HepG2 (cell line): ENCODE measurements around the gene CACNA1C. TPM values are rescaled to one million over a fixed set of nuclear protein-coding genes. Genes with fewer than 3 reads are reported as not detected.

Experiments used
- ATAC-seq: fragments of 200-7000 bp; cut with Tn5 transposase; 3 replicates; pipeline ENCODE4 v1.9.1; 2020; ENCODE audit warnings: mild to moderate bottlenecking, moderate library complexity
- BruUV-seq: library from RNA; stranded (reverse); fragments of 400-500 nt; replicated peaks from 2 replicates; lab custom pipeline; 2021; lab: Mats Ljungman, UMichigan
- CTCF ChIA-PET: fragments of 300-600 bp; formaldehyde crosslinking; extraction: SDS; loops from one replicate; lab custom pipeline; 2021; ENCODE audit warnings: low total read pairs, inconsistent platforms, low intra/inter-chr PET ratio; lab: Yijun Ruan, JAX
- POLR2A ChIA-PET: fragments of 350-600 bp; sonication (Branson Sonifier 250); formaldehyde crosslinking; loops from one replicate; lab custom pipeline; 2020; ENCODE audit warnings: antibody characterized with exemption, inconsistent platforms; lab: Yijun Ruan, JAX
- DNase-seq: peaks from one replicate; pipeline ENCODE4 v3.0.0-alpha.2; 2015; ENCODE audit warnings: low spot score
- FAIRE-seq: peaks from 3 replicates; lab custom pipeline; 2011; peaks lifted over from hg19 to GRCh38; lab: Jason Lieb, UNC
- H2AFZ ChIP-seq: one replicate; pipeline ENCODE4 v1.6.1; 2011; ENCODE audit warnings: low read length, inconsistent platforms
- H3K27ac ChIP-seq: fragments of 300-600 bp; 3 replicates; pipeline ENCODE4 v1.8.0; 2011; ENCODE audit warnings: mixed run types, mild to moderate bottlenecking, mixed read lengths, low read length, inconsistent platforms; ENCODE audit not compliant: insufficient read depth; ENCODE audit errors: extremely low read length
- H3K27me3 ChIP-seq, 2 experiments: fragments of 200-600 bp in 1 of 2; 2 replicates in 1 of 2; 3 replicates in 1 of 2; pipeline versions ENCODE4 v1.6.0 to v1.8.0; 2011; ENCODE audit warnings: low read length in 2 of 2, mild to moderate bottlenecking in 2 of 2, moderate library complexity in 2 of 2, inconsistent platforms in 1 of 2; ENCODE audit not compliant: insufficient read depth in 2 of 2, control insufficient read depth in 1 of 2
- H3K36me3 ChIP-seq, 2 experiments: fragments of 200-600 bp in 1 of 2; replicated peaks in 1 of 2; 2 replicates in 1 of 2; 3 replicates in 1 of 2; pipeline versions ENCODE4 v1.5.1 to v1.8.0; 2011; ENCODE audit warnings: low read length in 2 of 2, inconsistent platforms in 1 of 2; ENCODE audit not compliant: insufficient read depth in 2 of 2, control insufficient read depth in 1 of 2
- H3K4me1 ChIP-seq: 2 replicates; pipeline ENCODE4 v1.5.1; 2012; ENCODE audit warnings: low read length, inconsistent platforms; ENCODE audit not compliant: insufficient read depth
- H3K4me2 ChIP-seq: 2 replicates; pipeline ENCODE4 v1.6.0; 2011; ENCODE audit warnings: low read depth, low read length, inconsistent platforms
- H3K4me3 ChIP-seq, 3 experiments: fragments of 200-600 bp in 1 of 3; sonication (generic), shearing (Covaris generic) in 1 of 3; replicated peaks in 1 of 3; 2 replicates each; pipeline ENCODE4 v1.5.1; 2011 to 2016; ENCODE audit warnings: low read length in 3 of 3, inconsistent platforms in 2 of 3, low read depth in 2 of 3, mild to moderate bottlenecking in 2 of 3, control low read depth in 1 of 3, mixed read lengths in 1 of 3; ENCODE audit not compliant: insufficient read depth in 1 of 3
- H3K79me2 ChIP-seq: one replicate; pipeline ENCODE4 v1.6.1; 2011; ENCODE audit warnings: low read length, inconsistent platforms; ENCODE audit not compliant: insufficient read depth
- H3K9ac ChIP-seq: 2 replicates; pipeline ENCODE4 v1.6.0; 2011; ENCODE audit warnings: mild to moderate bottlenecking, low read depth, low read length, inconsistent platforms; ENCODE audit not compliant: insufficient read depth
- H3K9me3 ChIP-seq: 2 replicates; pipeline ENCODE4 v1.5.1; 2012; ENCODE audit warnings: mild to moderate bottlenecking, low read length
- H4K20me1 ChIP-seq: 2 replicates; pipeline ENCODE4 v1.6.0; 2011; ENCODE audit warnings: inconsistent platforms, mild to moderate bottlenecking, low read length, moderate library complexity; ENCODE audit not compliant: insufficient read depth
- ATAD3A ChIP-seq: sonication (generic); formaldehyde crosslinking; IDR thresholded peaks from 2 replicates; pipeline ENCODE4 v1.4.0; 2020; ENCODE audit warnings: missing genetic modification reagents
- ATF7-NPFF ChIP-seq: sonication (generic); formaldehyde crosslinking; IDR thresholded peaks from 2 replicates; pipeline ENCODE4 v1.8.1; 2023; ENCODE audit warnings: mild to moderate bottlenecking, low read depth, missing genetic modification reagents, moderate library complexity
- CBX1 ChIP-seq: IDR thresholded peaks from one replicate; pipeline ENCODE4 v1.6.1; 2016; ENCODE audit warnings: antibody characterized with exemption, low read depth
- HOXA9 ChIP-seq: sonication (generic); formaldehyde crosslinking; IDR thresholded peaks from 2 replicates; pipeline ENCODE4 v1.8.1; 2022; ENCODE audit warnings: missing genetic modification reagents, mild to moderate bottlenecking, moderate library complexity, borderline replicate concordance
- IKZF1 ChIP-seq: fragments of 450-650 bp; IDR thresholded peaks from 2 replicates; pipeline ENCODE4 v1.7.1; 2016
- KLF11 ChIP-seq: IDR thresholded peaks from 2 replicates; pipeline ENCODE4 v1.6.1; 2016; ENCODE audit warnings: missing compliant biosample characterization
- MAZ ChIP-seq, 2 experiments: sonication (generic) in 1 of 2; formaldehyde crosslinking in 1 of 2; IDR thresholded peaks; 2 replicates each; pipeline versions ENCODE4 v1.5.0 to v1.6.1; 2012 to 2020; ENCODE audit warnings: low read depth in 2 of 2, mild to moderate bottlenecking in 2 of 2, borderline replicate concordance in 1 of 2, improper control_type of control experiment in 1 of 2, low read length in 1 of 2, missing genetic modification reagents in 1 of 2, moderate library complexity in 1 of 2
- NR0B2 ChIP-seq: sonication (generic); formaldehyde crosslinking; IDR thresholded peaks from 2 replicates; pipeline ENCODE4 v1.4.0; 2020; ENCODE audit warnings: mild to moderate bottlenecking, missing genetic modification reagents
- NR1H2 ChIP-seq: sonication (generic); formaldehyde crosslinking; IDR thresholded peaks from 2 replicates; pipeline ENCODE4 v1.8.1; 2022; ENCODE audit warnings: low read depth, missing genetic modification reagents, borderline replicate concordance
- PRDM4 ChIP-seq: sonication (generic); formaldehyde crosslinking; IDR thresholded peaks from 2 replicates; pipeline ENCODE4 v1.9.0; 2021; ENCODE audit warnings: missing genetic modification reagents, borderline replicate concordance
- PRPF4 ChIP-seq: fragments of 200-400 bp; formaldehyde crosslinking; IDR thresholded peaks from 2 replicates; pipeline ENCODE4 v1.6.1; 2016; ENCODE audit warnings: low read length, low read depth; ENCODE audit not compliant: poor library complexity, severe bottlenecking
- SAFB2 ChIP-seq: sonication (generic); formaldehyde crosslinking; IDR thresholded peaks from 2 replicates; pipeline ENCODE4 v1.5.1; 2020; ENCODE audit warnings: missing genetic modification reagents, low read depth, mild to moderate bottlenecking, borderline replicate concordance
- STAG1 ChIP-seq: sonication (generic); formaldehyde crosslinking; IDR thresholded peaks from 2 replicates; pipeline ENCODE4 v1.4.0; 2020; ENCODE audit warnings: missing genetic modification reagents
- TEAD3 ChIP-seq: optimal IDR thresholded peaks from 2 replicates; pipeline ENCODE3; 2016; ENCODE audit warnings: borderline replicate concordance
- TIGD3 ChIP-seq: sonication (generic); formaldehyde crosslinking; IDR thresholded peaks from 2 replicates; pipeline ENCODE4 v1.5.1; 2020; ENCODE audit warnings: mild to moderate bottlenecking, missing genetic modification reagents, borderline replicate concordance
- TP53 ChIP-seq: sonication (generic); formaldehyde crosslinking; conservative IDR thresholded peaks from 2 replicates; pipeline ENCODE4 v1.4.0; 2020; ENCODE audit warnings: missing genetic modification reagents
- ZFP1 ChIP-seq: IDR thresholded peaks from 2 replicates; pipeline ENCODE4 v1.6.1; 2016
- ZKSCAN8 ChIP-seq: IDR thresholded peaks from 2 replicates; pipeline ENCODE4 v1.6.1; 2016; ENCODE audit warnings: borderline replicate concordance, missing genetic modification reagents, missing compliant biosample characterization
- ZMYM4 ChIP-seq: sonication (generic); formaldehyde crosslinking; IDR thresholded peaks from 2 replicates; pipeline ENCODE4 v1.8.1; 2023; ENCODE audit warnings: mild to moderate bottlenecking, missing genetic modification reagents
- ZNF652 ChIP-seq: IDR thresholded peaks from 2 replicates; pipeline ENCODE4 v1.6.1; 2016; ENCODE audit warnings: low read depth, borderline replicate concordance
- ZNF768 ChIP-seq: sonication (generic); formaldehyde crosslinking; IDR thresholded peaks from 2 replicates; pipeline ENCODE4 v1.4.0; 2020; ENCODE audit warnings: missing genetic modification reagents
- ZNF879 ChIP-seq: sonication (generic); formaldehyde crosslinking; IDR thresholded peaks from 2 replicates; pipeline ENCODE4 v1.8.1; 2023; ENCODE audit warnings: missing genetic modification reagents
- ZSCAN21 ChIP-seq: sonication (generic); formaldehyde crosslinking; IDR thresholded peaks from 2 replicates; pipeline ENCODE4 v1.8.0; 2022; ENCODE audit warnings: mild to moderate bottlenecking, missing genetic modification reagents, moderate library complexity, borderline replicate concordance
- WGBS: methylation state at CpG from one replicate; pipeline ENCODE4 v1.1.6; 2017; ENCODE audit warnings: low lambda C conversion rate; 5-methylcytosine and 5-hydroxymethylcytosine counted together
- in situ Hi-C: cut with HindIII; loops from 2 replicates; pipeline ENCODE4 v1.10.0; 2017; ENCODE audit warnings: low pct_unique_long_range_greater_than_20kb; ENCODE audit not compliant: extremely low pct_ligation_motif_present
- intact Hi-C: fragments of 100-400 bp; cut with micrococcal nuclease; formaldehyde crosslinking; loops from one replicate; pipeline ENCODE4 v1.10.0; 2022; ENCODE audit not compliant: unreplicated experiment
- polyA plus RNA-seq, 8 experiments: library from polyadenylated mRNA; depleted of rRNA in 3 of 8; stranded (reverse) in 7 of 8; unstranded in 1 of 8; fragments of >200 nt; fragmentation: Illumina TruSeq in 4 of 8; extraction: Trizol in 4 of 8; gene quantifications; 2 replicates each; pipeline versions ENCODE4 v1.2.1 to v1.2.3, GENCODE V29; 2011 to 2016; ENCODE audit warnings: low read depth in 4 of 8, missing spikeins in 1 of 8, mixed read lengths in 1 of 8; ENCODE audit not compliant: insufficient read depth in 1 of 8
- total RNA-seq, 5 experiments: library from RNA; depleted of rRNA; stranded (reverse); fragments of >200 nt; fragmentation: Illumina TruSeq; extraction: Trizol; gene quantifications; 2 replicates each; pipeline ENCODE4 v1.2.3, GENCODE V29; 2016; ENCODE audit warnings: low read depth in 1 of 5

Gene CACNA1C
- total and polyA plus RNA-seq, 2 of the 13 experiments (the other 11 are each of a cell fraction or from before 2014, with no cell fraction given) = not detected

- no peak for TF ChIP-seq ZSCAN21 (CRISPR knock-in tag)
- TF ChIP-seq ZFP1 (CRISPR knock-in tag) = no peak
- no peak for TF ChIP-seq CBX1
- TF ChIP-seq ZNF879 (CRISPR knock-in tag) = no peak
- no peak for TF ChIP-seq NR0B2 (CRISPR knock-in tag)
- TF ChIP-seq ZNF768 = no peak
- TF ChIP-seq TEAD3 = no peak
- no peak for TF ChIP-seq ZMYM4 (CRISPR knock-in tag)
- TF ChIP-seq STAG1 (CRISPR knock-in tag) = no peak
- no peak for TF ChIP-seq MAZ (IDR thresholded peaks at IDR 0.05; ENCODE audit: borderline replicate concordance, low read depth, low read length)
- TF ChIP-seq MAZ (CRISPR knock-in tag; IDR thresholded peaks at IDR 0.05; ENCODE audit: low read depth) = no peak
Measured at GRCh38 chr12:2247120-2247519, 194.3 kb downstream of the CACNA1C start (continued).

- BruUV-seq = no TSS peak
- FAIRE-seq (no peak), ATAC-seq (no peak), DNase-seq (no peak)
- Histone ChIP-seq H3K4me3 (no peak overlapping the region; a peak in 1 of 6 replicates), H3K79me2 (no peaks in the 10 kb centered on the region), H2AFZ (peak overlapping the region; percentile 39), H3K4me2 (peak overlapping the region; percentile 65), H3K9me3 (no peaks in the 10 kb centered on the region), H3K27ac (peak overlapping the region; percentile 74), H3K27me3 (no peaks in the 10 kb centered on the region; a peak in 1 of 5 replicates), H3K36me3 (no peaks in the 10 kb centered on the region), H4K20me1 (no peaks in the 10 kb centered on the region), H3K4me1 (peaks cover 92% of the 10 kb centered on the region), H3K9ac (no peak overlapping the region)
- ChIA-PET CTCF (no interaction called here), POLR2A (no interaction called here)
- WGBS = 77% methylated on average over 5 of the region's 5 CpGs
- intact Hi-C loops (no loop called here), in situ Hi-C loops (no loop called here)
- TF ChIP-seq NR1H2 (CRISPR knock-in tag) = no peak
- TF ChIP-seq ZNF652 (CRISPR knock-in tag) = no peak
- no peak for TF ChIP-seq PRPF4
- TF ChIP-seq IKZF1 = no peak
- no peak for TF ChIP-seq KLF11 (CRISPR knock-in tag)
- no peak for TF ChIP-seq TIGD3 (CRISPR knock-in tag)
- no peak for TF ChIP-seq SAFB2
- no peak for TF ChIP-seq ATAD3A (CRISPR knock-in tag)
- no peak for TF ChIP-seq HOXA9 (CRISPR knock-in tag)
- no peak for TF ChIP-seq PRDM4 (CRISPR knock-in tag)
- no peak for TF ChIP-seq ZKSCAN8 (CRISPR knock-in tag)
- no peak for TF ChIP-seq ATF7-NPFF (CRISPR knock-in tag)
- no peak for TF ChIP-seq TP53
Measured at GRCh38 chr12:2247596-2247995, 194.8 kb downstream of the CACNA1C start.
